Activated CD4-positive, alpha-beta T cell treated with anti-CD3 and anti-CD28 coated beads, Interleukin-2, amount 10 ng/mL, durations not matched to agents 7 days and 5 days (primary cell): Measurements from ENCODE around the gene TMEM236. TPM values are rescaled to one million over a fixed set of nuclear protein-coding genes. Genes with fewer than 3 reads are reported as not detected.
"Not testable (repeated sequence)": the region's sequence is repeated elsewhere in the genome, so short reads cannot be mapped to it uniquely, and the experiment has no call there.

Source experiments
- CTCF ChIA-PET: fragments of 350-600 bp; sonication (Branson Sonifier 250); formaldehyde crosslinking; loops from one replicate; lab custom pipeline; 2021; ENCODE audit warnings: antibody characterized with exemption; lab: Charles Lee
- POLR2A ChIA-PET: fragments of 350-600 bp; sonication (Branson Sonifier 250); formaldehyde crosslinking; loops from one replicate; lab custom pipeline; 2021; ENCODE audit warnings: antibody characterized with exemption; lab: Charles Lee
- DNase-seq: peaks from one replicate; pipeline ENCODE4 v3.0.0-alpha.2; 2020
- H3K27ac Mint-ChIP-seq: one replicate; pipeline ENCODE4 v1.8.0; 2021; ENCODE audit warnings: mild to moderate bottlenecking, moderate library complexity, mixed read lengths
- H3K27me3 Mint-ChIP-seq: one replicate; pipeline ENCODE4 v1.8.0; 2021; ENCODE audit warnings: mixed read lengths
- H3K36me3 Mint-ChIP-seq: one replicate; pipeline ENCODE4 v1.8.0; 2021; ENCODE audit warnings: low read depth, mixed read lengths
- H3K4me1 Mint-ChIP-seq: one replicate; pipeline ENCODE4 v1.8.0; 2021; ENCODE audit warnings: mixed read lengths
- H3K4me3 Mint-ChIP-seq: one replicate; pipeline ENCODE4 v1.8.0; 2021; ENCODE audit warnings: mild to moderate bottlenecking, moderate library complexity, mixed read lengths
- H3K9me3 Mint-ChIP-seq: one replicate; pipeline ENCODE4 v1.8.0; 2021; ENCODE audit warnings: mixed read lengths
- total RNA-seq, 2 experiments: library from RNA; stranded (reverse); gene quantifications; one replicate each; pipeline ENCODE4 v1.2.3, GENCODE V29; 2021

The TMEM236 gene, protein sequence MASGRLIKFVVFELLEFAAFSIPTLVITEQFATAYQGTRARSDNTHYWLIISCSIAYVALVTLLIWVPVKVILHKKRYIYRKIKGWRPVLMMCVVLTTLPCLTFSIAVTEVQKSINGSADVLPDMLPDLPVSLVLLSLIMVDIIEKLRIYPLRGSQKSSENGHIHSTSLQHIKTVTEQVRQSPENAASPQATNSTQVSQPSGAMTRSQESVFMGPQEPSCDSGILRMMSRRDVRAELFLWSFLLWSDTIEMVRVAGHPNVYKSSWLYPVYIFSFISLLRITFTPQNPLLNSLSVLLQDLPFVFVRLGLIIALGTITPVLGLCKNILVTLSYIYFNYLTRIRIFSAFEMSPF
- under 1 TPM in 1 of 2 experiments, not detected in 1; 0.04 TPM for total RNA-seq

DNA sequence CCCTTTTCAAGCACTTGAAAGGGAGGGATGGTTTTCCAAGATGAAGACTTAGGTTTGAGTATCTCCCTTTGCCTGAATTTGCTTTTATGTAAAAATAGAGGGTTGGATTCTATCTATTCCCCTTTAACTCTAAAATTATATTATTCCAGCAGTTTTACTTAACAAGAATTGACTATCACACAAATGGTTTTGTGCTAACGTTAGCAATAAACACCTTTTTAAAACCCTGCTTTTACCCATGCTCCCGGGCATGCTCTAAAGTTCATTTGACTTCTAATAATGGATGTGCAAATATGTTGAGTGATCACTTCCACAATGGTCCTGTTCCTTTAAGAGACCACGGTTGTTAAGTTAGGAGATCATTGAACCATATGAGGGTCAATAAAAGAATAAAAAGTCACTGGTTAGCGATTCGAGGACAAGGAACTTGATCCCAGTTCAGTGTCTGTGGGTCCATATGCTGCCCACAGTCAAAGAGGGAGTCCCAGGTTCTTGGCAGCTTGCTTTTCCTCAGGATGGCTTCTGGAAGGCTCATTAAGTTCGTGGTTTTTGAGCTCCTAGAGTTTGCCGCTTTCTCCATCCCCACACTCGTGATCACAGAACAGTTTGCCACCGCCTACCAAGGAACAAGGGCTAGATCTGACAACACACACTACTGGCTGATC is at the start of gene TMEM236:
Gene TMEM236, plus strand, starts transcription at position 421 of the 665 bp plus-strand sequence. Its CDS starts 95 bp downstream, at position 516.
- Mint-ChIP-seq H3K4me3 (no peak within 1 kb of the TSS), H3K36me3 (no peaks in the 10 kb centered on the region), H3K4me1 (peaks cover 3% of the 10 kb centered on the region), H3K27ac (no peak within 1 kb of the TSS), H3K9me3 (no peaks in the 10 kb centered on the region), H3K27me3 (no peaks in the 10 kb centered on the region)
- DNase-seq: no peak
- POLR2A ChIA-PET: no interaction called here
- CTCF ChIA-PET: no interaction called here

DNA sequence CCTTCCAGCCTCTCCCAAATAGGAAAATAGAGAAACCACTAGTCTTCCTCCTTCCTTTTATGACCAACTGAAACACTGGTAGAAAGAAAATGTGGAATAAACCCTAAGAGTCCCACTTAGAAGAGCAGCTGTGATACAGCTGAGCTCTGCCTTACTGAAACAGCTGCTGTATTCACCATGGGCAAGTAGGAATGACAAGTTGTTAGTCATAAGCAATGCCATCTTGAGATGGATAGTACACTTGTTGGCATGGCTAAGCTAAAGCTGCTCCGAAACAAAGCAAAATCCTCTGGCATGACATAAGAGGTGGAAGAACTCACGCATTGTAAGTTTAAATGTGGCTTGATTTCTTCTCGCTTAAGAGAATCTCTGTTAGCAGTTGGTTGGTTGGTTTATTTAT is 48.3 kb upstream of the TMEM236 start:
- H3K36me3 Mint-ChIP-seq: peaks cover 15% of the 10 kb centered on the region

DNA sequence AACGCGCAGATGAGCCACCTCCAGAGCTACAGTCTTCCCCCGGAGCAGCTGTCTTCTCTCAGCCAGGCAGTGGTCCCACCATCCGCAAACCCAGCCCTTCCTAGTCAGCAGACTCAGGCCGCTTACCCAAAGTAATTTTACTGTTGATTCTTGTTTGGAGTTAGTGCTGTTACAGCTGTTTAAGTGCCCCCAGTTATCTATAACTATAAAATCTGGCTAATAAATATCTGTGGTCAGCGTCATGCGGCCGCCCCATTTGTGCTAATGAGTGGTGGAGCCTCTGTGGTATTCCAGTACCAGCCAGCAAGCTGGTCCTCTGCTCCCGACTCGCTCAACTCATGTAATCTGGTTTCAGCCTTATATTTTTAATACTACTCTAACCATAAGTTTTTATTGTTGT is 43.2 kb upstream of the TMEM236 start:
- POLR2A ChIA-PET: no interaction called here
- peaks cover 23% of the 10 kb centered on the region for H3K36me3 Mint-ChIP-seq

More for the DNA sequence above, 48.3 kb upstream of the TMEM236 start:
- Mint-ChIP-seq H3K27ac (no peak overlapping the region), H3K4me3 (no peak overlapping the region), H3K4me1 (no peaks in the 10 kb centered on the region), H3K9me3 (no peaks in the 10 kb centered on the region), H3K27me3 (no peaks in the 10 kb centered on the region)
- ChIA-PET POLR2A (no interaction called here), CTCF (no interaction called here)
- DNase-seq: no peak

DNA sequence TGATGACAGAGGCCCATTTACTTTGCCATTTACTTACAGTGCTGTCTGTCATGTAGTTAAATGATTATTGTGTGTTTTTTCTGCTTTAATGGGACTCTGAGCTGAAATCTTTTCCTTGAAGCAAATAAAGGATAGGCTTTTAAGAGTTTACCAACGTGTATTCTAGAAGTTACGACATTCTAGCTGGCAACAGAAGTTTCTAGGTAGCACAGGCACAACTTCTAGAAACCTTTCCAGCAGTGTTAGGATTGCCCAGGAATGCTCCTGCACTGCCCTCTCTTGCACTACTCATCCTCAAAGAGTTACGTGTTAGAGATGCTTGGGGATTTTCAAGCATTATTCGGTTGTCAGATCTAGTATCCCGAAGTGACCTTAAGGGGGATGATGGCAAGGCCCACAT is 42.5 kb upstream of the TMEM236 start:
- Mint-ChIP-seq H3K9me3 (no peaks in the 10 kb centered on the region), H3K36me3 (peaks cover 27% of the 10 kb centered on the region), H3K27me3 (no peaks in the 10 kb centered on the region), H3K4me3 (no peak overlapping the region), H3K4me1 (no peaks in the 10 kb centered on the region), H3K27ac (no peak overlapping the region)
- CTCF ChIA-PET: no interaction called here
- POLR2A ChIA-PET: no interaction called here
- no peak for DNase-seq

More for the DNA sequence above, 43.2 kb upstream of the TMEM236 start:
- H3K27ac Mint-ChIP-seq: no peak overlapping the region
- no peaks in the 10 kb centered on the region for H3K9me3 Mint-ChIP-seq
- H3K27me3 Mint-ChIP-seq: no peaks in the 10 kb centered on the region
- H3K4me3 Mint-ChIP-seq: no peak overlapping the region
- no peak for DNase-seq
- H3K4me1 Mint-ChIP-seq: no peaks in the 10 kb centered on the region
- CTCF ChIA-PET: no interaction called here

DNA sequence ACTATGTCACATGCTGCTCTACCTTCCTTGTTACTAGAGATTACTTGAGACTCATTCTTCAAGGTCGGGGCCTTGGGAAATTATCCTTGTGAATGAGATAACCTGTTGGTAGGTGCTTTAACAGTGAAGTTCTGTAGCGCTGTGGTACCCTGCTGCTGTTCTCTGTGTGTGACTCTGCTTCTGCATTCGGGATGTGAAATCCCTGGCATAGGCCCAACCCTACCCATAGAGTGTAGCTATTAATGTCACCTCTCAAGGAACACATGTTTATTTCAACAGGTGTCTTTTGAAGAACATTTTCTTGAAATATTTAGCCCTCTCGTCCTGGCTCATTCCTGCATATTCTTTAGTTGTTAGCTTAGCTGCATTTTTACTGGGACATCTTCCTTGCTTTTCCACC is 41.8 kb upstream of the TMEM236 start:
- Mint-ChIP-seq H3K9me3 (no peaks in the 10 kb centered on the region), H3K4me1 (no peaks in the 10 kb centered on the region), H3K27ac (no peak overlapping the region), H3K4me3 (no peak overlapping the region), H3K27me3 (no peaks in the 10 kb centered on the region), H3K36me3 (peaks cover 33% of the 10 kb centered on the region)
- DNase-seq: no peak
- POLR2A ChIA-PET: no interaction called here
- CTCF ChIA-PET: no interaction called here

DNA sequence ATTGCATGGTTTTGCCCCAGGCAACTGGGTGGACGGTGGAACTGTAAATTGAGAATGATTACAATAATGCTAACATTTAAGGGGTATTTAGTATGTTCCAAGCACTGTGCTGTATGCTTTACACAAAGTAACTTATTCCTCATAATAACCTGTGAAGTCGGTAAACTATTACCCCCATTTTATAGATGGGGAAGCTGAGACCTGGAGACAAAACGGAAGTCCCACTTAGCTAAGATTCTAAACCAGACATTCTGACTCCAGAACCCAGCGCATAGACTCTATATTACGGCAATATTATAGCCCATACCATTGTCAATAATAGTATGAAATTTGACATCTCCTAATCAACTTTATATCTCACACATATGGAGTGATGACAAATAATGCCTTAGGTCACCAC is 39.9 kb upstream of the TMEM236 start:
- Mint-ChIP-seq H3K27me3 (no peaks in the 10 kb centered on the region), H3K36me3 (peaks cover 44% of the 10 kb centered on the region), H3K4me1 (no peaks in the 10 kb centered on the region), H3K4me3 (no peak overlapping the region), H3K9me3 (no peaks in the 10 kb centered on the region), H3K27ac (no peak overlapping the region)
- DNase-seq: no peak
- ChIA-PET CTCF (no interaction called here), POLR2A (no interaction called here)

DNA sequence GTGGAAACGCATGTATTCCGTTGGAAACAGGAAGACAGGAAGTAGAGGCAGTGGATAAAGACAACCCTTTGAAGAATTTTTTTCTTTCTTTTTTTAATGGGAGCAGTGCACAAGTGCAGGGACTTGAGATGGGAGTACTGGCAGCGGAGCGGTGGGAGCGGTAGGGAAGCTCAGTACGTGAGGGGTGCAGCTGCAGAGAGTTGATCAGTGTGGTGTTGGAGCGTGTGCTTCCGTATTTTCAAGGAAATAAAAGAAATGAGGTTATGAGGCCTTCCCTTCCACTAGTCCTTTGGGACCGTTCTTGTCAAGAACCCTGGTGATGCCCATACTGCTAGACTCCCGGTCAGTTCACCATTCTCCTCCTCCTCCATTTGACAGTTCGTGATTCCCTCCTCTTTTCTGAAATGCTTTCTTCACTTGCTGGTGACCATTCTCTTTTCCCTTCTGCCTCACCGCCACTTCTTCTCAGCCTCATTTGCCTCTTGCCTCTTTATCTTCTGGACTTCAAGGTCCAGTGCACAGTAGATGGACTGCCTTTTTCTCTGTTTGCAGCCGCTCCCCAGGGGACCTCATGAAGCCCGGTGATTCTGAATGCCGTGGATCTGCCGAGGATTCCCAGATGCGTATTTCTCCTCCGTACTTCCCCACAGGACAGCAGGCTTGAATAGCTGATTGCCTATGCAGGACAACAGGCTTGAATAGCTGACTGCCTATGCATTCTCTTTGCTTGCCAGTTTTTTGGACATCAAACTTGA is 39.1 kb upstream of the TMEM236 start:
- Mint-ChIP-seq H3K36me3 (peaks cover 50% of the 10 kb centered on the region), H3K27ac (no peak overlapping the region), H3K9me3 (no peaks in the 10 kb centered on the region), H3K4me3 (no peak overlapping the region), H3K27me3 (no peaks in the 10 kb centered on the region), H3K4me1 (no peaks in the 10 kb centered on the region)
- CTCF ChIA-PET: no interaction called here
- POLR2A ChIA-PET: no interaction called here
- DNase-seq: no peak

DNA sequence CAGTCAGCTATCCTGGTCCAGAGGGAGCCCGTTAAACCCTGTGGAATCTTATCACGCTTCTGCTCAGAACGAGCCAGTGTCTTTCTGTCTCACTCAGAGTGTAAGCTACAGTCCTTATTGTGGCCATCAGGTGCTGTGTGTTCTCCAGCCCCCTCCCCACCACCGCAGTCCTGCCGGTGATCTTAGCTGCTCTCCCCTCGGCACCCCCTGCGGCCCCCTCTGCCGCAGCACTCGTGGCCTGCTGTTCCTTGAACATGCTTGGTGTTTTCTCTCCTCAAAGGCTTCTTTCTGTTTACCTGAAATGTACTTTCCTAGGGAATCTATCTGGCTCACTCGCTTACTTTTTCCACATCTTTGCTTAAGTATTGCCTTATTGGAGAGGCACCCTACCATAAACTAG is 38.2 kb upstream of the TMEM236 start:
- DNase-seq: no peak
- Mint-ChIP-seq H3K27ac (no peak overlapping the region), H3K4me3 (no peak overlapping the region), H3K36me3 (peaks cover 52% of the 10 kb centered on the region), H3K27me3 (no peaks in the 10 kb centered on the region), H3K9me3 (no peaks in the 10 kb centered on the region), H3K4me1 (no peaks in the 10 kb centered on the region)
- ChIA-PET POLR2A (no interaction called here), CTCF (no interaction called here)

DNA sequence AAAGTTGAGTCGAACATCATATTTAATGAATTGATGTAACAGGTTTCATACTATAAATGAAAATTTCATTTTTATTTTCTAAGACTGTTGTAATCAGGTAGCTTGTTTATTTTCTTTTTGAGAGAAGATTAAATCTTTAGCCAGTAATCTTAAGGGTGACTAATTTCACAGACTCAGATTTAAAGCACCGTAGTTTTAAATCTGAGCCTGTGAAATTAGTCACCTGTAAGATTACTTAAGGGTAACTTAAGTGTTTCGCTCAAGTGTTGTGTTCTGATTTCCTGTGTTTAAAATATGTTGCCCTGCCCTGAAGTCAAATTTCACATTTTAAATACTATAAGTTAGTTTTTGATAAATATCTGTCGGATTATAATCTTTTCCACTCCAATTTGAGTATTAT is 35.8 kb upstream of the TMEM236 start:
- H3K9me3 Mint-ChIP-seq: no peaks in the 10 kb centered on the region
- H3K4me1 Mint-ChIP-seq: no peaks in the 10 kb centered on the region
- no peak overlapping the region for H3K27ac Mint-ChIP-seq
- H3K36me3 Mint-ChIP-seq: peaks cover 57% of the 10 kb centered on the region
- ChIA-PET CTCF (no interaction called here), POLR2A (no interaction called here)
- H3K4me3 Mint-ChIP-seq: no peak overlapping the region
- DNase-seq: no peak
- no peaks in the 10 kb centered on the region for H3K27me3 Mint-ChIP-seq

DNA sequence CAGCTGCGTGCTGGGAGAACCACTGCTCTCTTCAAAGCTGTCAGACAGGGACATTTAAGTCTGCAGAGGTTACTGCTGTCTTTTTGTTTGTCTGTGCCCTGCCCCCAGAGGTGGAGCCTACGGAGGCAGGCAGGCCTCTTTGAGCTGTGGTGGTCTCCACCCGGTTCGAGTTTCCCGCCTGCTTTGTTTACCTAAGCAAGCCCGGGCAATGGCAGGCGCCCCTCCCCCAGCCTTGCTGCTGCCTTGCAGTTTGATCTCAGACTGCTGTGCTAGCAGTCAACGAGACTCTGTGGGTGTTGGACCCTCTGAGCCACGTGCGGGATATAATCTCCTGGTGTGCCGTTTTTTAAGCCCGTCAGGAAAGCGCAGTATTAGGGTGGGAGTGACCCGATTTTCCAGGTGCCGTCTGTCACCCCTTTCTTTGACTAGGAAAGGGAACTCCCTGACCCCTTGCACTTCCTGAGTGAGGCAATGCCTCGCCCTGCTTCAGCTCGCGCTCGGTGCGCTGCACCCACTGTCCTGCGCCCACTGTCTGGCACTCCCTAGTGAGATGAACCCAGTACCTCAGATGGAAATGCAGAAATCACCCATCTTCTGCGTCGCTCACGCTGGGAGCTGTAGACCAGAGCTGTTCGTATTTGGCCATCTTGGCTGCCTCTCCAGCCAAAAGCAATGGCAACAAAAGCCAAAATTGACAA is 29.5 kb upstream of the TMEM236 start:
- DNase-seq, POLR2A ChIA-PET: not testable (repeated sequence)

DNA sequence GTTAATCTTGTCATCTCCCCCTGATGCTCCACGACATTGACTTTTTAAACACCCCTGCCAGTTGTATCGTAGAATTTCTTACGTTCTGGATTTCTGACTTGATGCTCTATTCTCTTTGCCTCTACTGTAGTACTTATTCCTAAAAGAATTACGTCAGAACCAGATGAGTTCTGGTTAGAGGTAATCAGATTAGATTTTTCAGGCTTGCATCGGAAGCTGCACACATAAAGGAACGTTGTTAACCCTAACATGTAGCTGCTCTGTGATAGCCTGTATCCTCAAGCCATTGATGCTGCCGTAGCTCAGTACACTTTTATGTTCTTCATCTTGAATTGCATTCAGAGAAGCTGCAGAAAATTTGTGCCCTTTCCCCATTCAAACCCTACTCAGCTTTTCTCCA is 26.3 kb upstream of the TMEM236 start:
- no peak overlapping the region for H3K27ac Mint-ChIP-seq
- H3K4me3 Mint-ChIP-seq: no peak overlapping the region
- H3K36me3 Mint-ChIP-seq: peaks cover 17% of the 10 kb centered on the region
- DNase-seq: no peak
- H3K4me1 Mint-ChIP-seq: no peaks in the 10 kb centered on the region
- ChIA-PET POLR2A (no interaction called here), CTCF (no interaction called here)
- no peaks in the 10 kb centered on the region for H3K27me3 Mint-ChIP-seq
- no peaks in the 10 kb centered on the region for H3K9me3 Mint-ChIP-seq

More for the DNA sequence above, 29.5 kb upstream of the TMEM236 start:
- peaks cover 35% of the 10 kb centered on the region for H3K36me3 Mint-ChIP-seq
- CTCF ChIA-PET, H3K4me3 Mint-ChIP-seq, H3K27ac Mint-ChIP-seq, H3K27me3 Mint-ChIP-seq, H3K9me3 Mint-ChIP-seq, H3K4me1 Mint-ChIP-seq: not testable (repeated sequence)

DNA sequence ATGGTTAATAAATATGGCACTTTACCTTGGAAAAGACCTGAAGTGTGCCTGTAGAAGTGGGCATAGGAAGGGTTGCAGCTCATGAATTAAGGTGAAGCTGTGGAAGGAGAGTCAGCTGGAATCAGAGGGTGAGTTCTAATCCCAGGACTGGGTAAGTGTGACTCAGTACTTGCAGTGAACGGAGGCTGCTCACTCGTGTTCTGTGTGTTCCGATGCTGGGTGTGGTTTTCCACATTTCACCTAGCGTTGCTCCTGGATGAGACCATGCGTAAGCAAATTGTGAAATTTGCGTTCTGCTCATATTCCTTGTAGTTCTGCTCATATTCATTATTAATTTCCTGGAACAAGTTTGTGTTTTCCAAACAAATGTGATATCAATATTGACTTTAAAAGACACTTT is 22.4 kb upstream of the TMEM236 start:
- H3K27ac Mint-ChIP-seq: no peak overlapping the region
- no peaks in the 10 kb centered on the region for H3K27me3 Mint-ChIP-seq
- no peaks in the 10 kb centered on the region for H3K36me3 Mint-ChIP-seq
- ChIA-PET POLR2A (no interaction called here), CTCF (no interaction called here)
- no peaks in the 10 kb centered on the region for H3K4me1 Mint-ChIP-seq
- no peak overlapping the region for H3K4me3 Mint-ChIP-seq
- no peak for DNase-seq
- H3K9me3 Mint-ChIP-seq: no peaks in the 10 kb centered on the region

DNA sequence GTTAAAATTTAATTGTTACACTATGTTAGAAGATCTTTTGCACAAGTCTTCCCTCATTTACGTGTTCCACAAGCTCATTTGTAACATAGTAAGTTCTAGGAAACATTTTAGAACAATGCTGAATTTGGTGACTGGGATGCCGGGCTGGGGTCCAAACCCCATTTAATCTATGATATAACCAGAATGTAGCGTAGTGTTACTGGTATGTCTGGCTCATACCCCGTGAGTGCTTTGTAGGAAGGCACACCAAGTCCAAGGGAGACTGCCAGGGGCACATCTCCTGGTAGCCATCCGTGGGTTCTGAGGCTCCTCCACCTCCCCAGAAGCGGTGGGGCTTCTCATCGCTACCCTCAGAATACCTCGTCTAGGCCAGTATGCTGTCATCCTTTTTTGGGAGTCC is 21.3 kb upstream of the TMEM236 start:
- DNase-seq: no peak
- H3K9me3 Mint-ChIP-seq: no peaks in the 10 kb centered on the region
- no peaks in the 10 kb centered on the region for H3K27me3 Mint-ChIP-seq
- H3K4me3 Mint-ChIP-seq: no peak overlapping the region
- H3K27ac Mint-ChIP-seq: no peak overlapping the region
- H3K4me1 Mint-ChIP-seq: no peaks in the 10 kb centered on the region
- CTCF ChIA-PET: no interaction called here
- POLR2A ChIA-PET: no interaction called here
- no peaks in the 10 kb centered on the region for H3K36me3 Mint-ChIP-seq
